AG04449 (cell line): ENCODE data around the gene CALU.

Experiments
- CTCF ChIA-PET: fragments of 350-600 bp; formaldehyde crosslinking; extraction: SDS; loops from one replicate; lab custom pipeline; 2021; ENCODE audit warnings: antibody characterized with exemption; lab: Yijun Ruan, JAX
- POLR2A ChIA-PET: fragments of 400-600, 350-600 bp; formaldehyde crosslinking; extraction: SDS; loops from one replicate; lab custom pipeline; 2020; ENCODE audit warnings: antibody characterized with exemption, inconsistent platforms; lab: Yijun Ruan, JAX
- DNase-seq: peaks from one replicate; pipeline ENCODE4 v3.0.0-alpha.2; 2010; ENCODE audit warnings: low read depth, low spot score
- H3K4me3 ChIP-seq: 2 replicates; pipeline ENCODE4 v1.5.1; 2011; ENCODE audit warnings: low read depth, mild to moderate bottlenecking, control low read depth, low read length
- CTCF ChIP-seq: IDR thresholded peaks from one replicate; pipeline ENCODE4 v1.5.1; 2011; ENCODE audit warnings: mild to moderate bottlenecking, moderate library complexity, low read length, control low read depth, inconsistent platforms; ENCODE audit not compliant: insufficient read depth; ENCODE audit errors: missing control alignments

Gene CALU

DNA sequence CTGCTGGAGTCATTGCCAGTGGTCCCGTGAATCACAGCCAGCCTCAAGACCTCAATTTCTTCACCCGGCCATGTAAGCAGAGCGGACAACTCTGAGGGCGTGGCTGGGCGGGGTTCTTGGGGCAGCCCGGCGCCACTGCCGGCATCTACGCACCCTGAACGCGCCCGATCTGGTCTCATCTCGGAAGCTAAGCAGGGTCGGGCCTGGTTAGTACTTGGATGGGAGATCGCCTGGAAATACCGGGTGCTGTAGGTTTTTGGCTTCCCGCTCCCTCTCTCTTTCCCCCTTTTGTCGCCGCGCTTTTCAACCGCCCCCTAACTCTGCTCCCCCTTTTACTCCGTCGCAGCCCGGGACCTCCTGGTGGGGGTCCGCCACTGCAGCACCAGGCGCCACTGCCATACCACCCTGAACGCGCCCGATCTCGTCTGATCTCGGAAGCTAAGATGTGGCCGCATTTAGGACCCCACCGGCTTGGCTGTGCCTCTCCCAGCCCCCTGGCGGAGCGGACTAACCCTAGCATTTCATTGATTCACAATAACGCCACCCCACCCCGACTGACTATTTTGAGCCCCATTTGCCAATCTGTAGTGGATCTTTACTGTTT is 41.8 kb upstream of the CALU start:
- CTCF ChIA-PET, result interaction anchor here (0.7 to 1.6 kb wide), 7 partner anchors 11 to 186 kb away, joined by 3 to 7 read pairs (median 5); no protein-coding TSS in a partner anchor
- H3K4me3 ChIP-seq, result peak overlapping the region; percentile 56
- no peak for DNase-seq

GRCh38 chr7:128699196-128699712 is 39.9 kb upstream of the CALU start:
- CTCF ChIA-PET, result interaction anchor here (1.2 to 1.4 kb wide), 3 partner anchors 13 to 184 kb away, joined by 3 to 4 read pairs (median 3); no protein-coding TSS in a partner anchor
- H3K4me3 ChIP-seq, result no peak overlapping the region
- POLR2A ChIA-PET, result no interaction called here
- TF ChIP-seq CTCF, result no peak
- no peak for DNase-seq

More for the DNA sequence above, 41.8 kb upstream of the CALU start:
- peak; percentile 40 for TF ChIP-seq CTCF
- POLR2A ChIA-PET, result no interaction called here

DNA sequence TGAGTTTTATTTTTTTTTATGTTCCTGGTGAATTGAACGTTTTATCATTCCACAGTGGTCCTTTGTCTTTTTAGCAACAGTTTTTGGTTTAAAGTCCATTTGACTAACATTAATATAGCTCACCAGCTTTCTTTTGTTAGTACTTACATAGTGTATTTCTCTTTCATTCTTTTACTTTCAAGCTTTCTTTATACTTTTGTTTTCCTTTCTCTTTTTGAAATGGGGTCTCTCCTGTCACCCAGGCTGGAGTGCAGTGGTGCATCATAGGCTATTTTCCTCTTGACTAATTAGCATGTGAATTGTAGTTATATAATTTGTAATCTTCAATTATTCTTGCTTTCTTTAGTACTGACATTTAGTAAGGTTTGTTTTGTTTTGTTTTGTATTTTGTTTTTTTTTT is 39.3 kb upstream of the CALU start:
- TF ChIP-seq CTCF, result no peak
- no peak overlapping the region for H3K4me3 ChIP-seq
- ChIA-PET CTCF (interaction anchor here (1.2 to 1.4 kb wide), 2 partner anchors 12 to 184 kb away, joined by 3 to 4 read pairs; no protein-coding TSS in a partner anchor), POLR2A (no interaction called here)
- DNase-seq, result no peak

- no peak for TF ChIP-seq CTCF
- no peak overlapping the region for H3K4me3 ChIP-seq
- POLR2A ChIA-PET, result no interaction called here
- CTCF ChIA-PET, result no interaction called here
- no peak for DNase-seq
Measured at GRCh38 chr7:128701062-128701785, 37.9 kb upstream of the CALU start.

DNA sequence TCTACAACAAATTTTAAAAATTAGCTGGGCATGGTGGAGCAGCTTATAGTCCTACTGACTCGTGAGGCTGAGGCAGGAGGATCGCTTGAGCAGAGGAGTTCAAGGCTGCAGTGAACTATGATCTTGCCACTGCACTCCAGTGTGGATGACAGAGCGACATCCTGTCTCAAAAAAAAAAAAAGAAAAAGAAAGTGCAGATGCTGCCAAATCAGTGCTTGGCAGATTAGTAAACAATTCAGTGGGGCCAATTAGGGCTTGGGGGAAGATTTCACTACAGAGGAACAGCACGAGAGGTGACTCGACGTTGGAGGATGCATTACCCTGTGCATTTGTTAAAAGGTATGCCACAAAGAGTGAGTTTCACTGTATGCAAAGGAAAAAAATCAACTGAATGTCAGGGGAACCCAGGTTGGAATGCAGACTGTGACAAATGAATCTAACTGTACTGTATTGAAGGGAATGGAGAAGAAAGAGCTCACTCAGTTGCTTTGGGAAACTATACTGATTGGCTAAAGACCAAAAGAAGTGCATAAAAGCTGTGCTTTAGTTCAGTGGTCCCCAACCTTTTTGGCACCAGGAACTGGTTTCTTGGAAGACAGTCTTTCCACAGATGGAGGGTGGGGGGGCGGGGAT is 35.4 kb upstream of the CALU start:
- ChIA-PET POLR2A (no interaction called here), CTCF (no interaction called here)
- TF ChIP-seq CTCF, result no peak
- no peak overlapping the region for H3K4me3 ChIP-seq
- no peak for DNase-seq

- ChIA-PET POLR2A (no interaction called here), CTCF (no interaction called here)
- no peak overlapping the region for H3K4me3 ChIP-seq
- DNase-seq, result no peak
- TF ChIP-seq CTCF, result no peak
Measured at GRCh38 chr7:128705891-128706333, 33.2 kb upstream of the CALU start.
